KMS-11 (cell line): ENCODE measurements around the gene ZSCAN21.

Source experiments
- H2AFZ ChIP-seq: fragments of 200-600 bp; sonication (generic); 2 replicates; pipeline ENCODE4 v1.6.1; 2016; ENCODE audit warnings: antibody characterized with exemption, mixed run types, low read depth
- H3K27ac ChIP-seq: fragments of 200-600 bp; sonication (generic); 2 replicates; pipeline ENCODE4 v1.6.1; 2016; ENCODE audit warnings: mild to moderate bottlenecking, mixed run types
- H3K27me3 ChIP-seq: fragments of 200-600 bp; sonication (generic); 2 replicates; pipeline ENCODE4 v1.6.1; 2017; ENCODE audit warnings: mild to moderate bottlenecking, low read depth, mixed run types, moderate library complexity; ENCODE audit not compliant: insufficient read depth
- H3K36me3 ChIP-seq: fragments of 200-600 bp; sonication (generic); 2 replicates; pipeline ENCODE4 v1.6.1; 2017; ENCODE audit warnings: mild to moderate bottlenecking, mixed run types; ENCODE audit not compliant: insufficient read depth
- H3K4me1 ChIP-seq: fragments of 200-600 bp; sonication (generic); 2 replicates; pipeline ENCODE4 v1.6.1; 2016; ENCODE audit warnings: mild to moderate bottlenecking, low read depth, mixed run types; ENCODE audit not compliant: poor library complexity, severe bottlenecking
- H3K4me2 ChIP-seq: fragments of 200-600 bp; sonication (generic); 2 replicates; pipeline ENCODE4 v1.7.0; 2016; ENCODE audit warnings: mild to moderate bottlenecking, mixed run types
- H3K4me3 ChIP-seq: fragments of 200-600 bp; sonication (generic); IDR thresholded peaks from 2 replicates; pipeline ENCODE4 v1.6.1; 2017; ENCODE audit warnings: low read depth, low read length, mixed read lengths; ENCODE audit not compliant: insufficient read depth
- H3K79me2 ChIP-seq: fragments of 200-600 bp; sonication (generic); 2 replicates; pipeline ENCODE4 v1.6.1; 2016; ENCODE audit warnings: low read depth, mixed run types; ENCODE audit not compliant: insufficient read depth
- H3K9ac ChIP-seq: fragments of 200-600 bp; sonication (generic); 2 replicates; pipeline ENCODE4 v1.6.1; 2016; ENCODE audit warnings: mild to moderate bottlenecking, mixed run types
- H4K20me1 ChIP-seq: fragments of 200-600 bp; sonication (generic); 2 replicates; pipeline ENCODE4 v1.6.1; 2016; ENCODE audit warnings: mild to moderate bottlenecking, mixed run types; ENCODE audit not compliant: insufficient read depth
- TF ChIP-seq, protein P1 (sequence below): fragments of 200-600 bp; sonication (generic); conservative IDR thresholded peaks from 2 replicates; pipeline ENCODE4 v1.6.1; 2017; ENCODE audit warnings: low read depth, mild to moderate bottlenecking, antibody characterized with exemption, low read length, moderate library complexity, mixed read lengths

The ZSCAN21 gene

DNA sequence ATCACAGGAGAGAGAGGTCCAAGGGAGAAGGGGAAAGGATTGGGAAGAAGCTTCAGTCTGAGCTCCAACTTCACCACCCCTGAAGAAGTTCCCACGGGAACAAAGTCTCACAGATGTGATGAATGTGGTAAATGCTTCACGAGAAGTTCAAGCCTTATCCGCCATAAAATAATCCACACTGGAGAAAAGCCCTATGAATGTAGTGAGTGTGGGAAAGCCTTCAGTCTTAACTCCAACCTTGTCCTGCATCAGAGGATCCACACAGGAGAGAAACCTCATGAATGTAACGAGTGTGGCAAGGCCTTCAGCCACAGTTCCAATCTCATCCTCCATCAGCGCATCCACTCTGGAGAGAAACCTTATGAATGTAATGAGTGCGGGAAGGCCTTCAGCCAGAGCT, 16.0 kb upstream of the ZSCAN21 start:
- Histone ChIP-seq H3K9ac (no peak overlapping the region), H2AFZ (no peak overlapping the region), H3K27me3 (no peaks in the 10 kb centered on the region), H3K79me2 (no peaks in the 10 kb centered on the region), H3K4me3 (no peak overlapping the region), H3K36me3 (no peaks in the 10 kb centered on the region), H4K20me1 (no peaks in the 10 kb centered on the region), H3K27ac (no peak overlapping the region), H3K4me2 (no peak overlapping the region), H3K4me1 (no peaks in the 10 kb centered on the region)
- TF ChIP-seq, protein P1, sequence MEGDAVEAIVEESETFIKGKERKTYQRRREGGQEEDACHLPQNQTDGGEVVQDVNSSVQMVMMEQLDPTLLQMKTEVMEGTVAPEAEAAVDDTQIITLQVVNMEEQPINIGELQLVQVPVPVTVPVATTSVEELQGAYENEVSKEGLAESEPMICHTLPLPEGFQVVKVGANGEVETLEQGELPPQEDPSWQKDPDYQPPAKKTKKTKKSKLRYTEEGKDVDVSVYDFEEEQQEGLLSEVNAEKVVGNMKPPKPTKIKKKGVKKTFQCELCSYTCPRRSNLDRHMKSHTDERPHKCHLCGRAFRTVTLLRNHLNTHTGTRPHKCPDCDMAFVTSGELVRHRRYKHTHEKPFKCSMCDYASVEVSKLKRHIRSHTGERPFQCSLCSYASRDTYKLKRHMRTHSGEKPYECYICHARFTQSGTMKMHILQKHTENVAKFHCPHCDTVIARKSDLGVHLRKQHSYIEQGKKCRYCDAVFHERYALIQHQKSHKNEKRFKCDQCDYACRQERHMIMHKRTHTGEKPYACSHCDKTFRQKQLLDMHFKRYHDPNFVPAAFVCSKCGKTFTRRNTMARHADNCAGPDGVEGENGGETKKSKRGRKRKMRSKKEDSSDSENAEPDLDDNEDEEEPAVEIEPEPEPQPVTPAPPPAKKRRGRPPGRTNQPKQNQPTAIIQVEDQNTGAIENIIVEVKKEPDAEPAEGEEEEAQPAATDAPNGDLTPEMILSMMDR = no peak

DNA sequence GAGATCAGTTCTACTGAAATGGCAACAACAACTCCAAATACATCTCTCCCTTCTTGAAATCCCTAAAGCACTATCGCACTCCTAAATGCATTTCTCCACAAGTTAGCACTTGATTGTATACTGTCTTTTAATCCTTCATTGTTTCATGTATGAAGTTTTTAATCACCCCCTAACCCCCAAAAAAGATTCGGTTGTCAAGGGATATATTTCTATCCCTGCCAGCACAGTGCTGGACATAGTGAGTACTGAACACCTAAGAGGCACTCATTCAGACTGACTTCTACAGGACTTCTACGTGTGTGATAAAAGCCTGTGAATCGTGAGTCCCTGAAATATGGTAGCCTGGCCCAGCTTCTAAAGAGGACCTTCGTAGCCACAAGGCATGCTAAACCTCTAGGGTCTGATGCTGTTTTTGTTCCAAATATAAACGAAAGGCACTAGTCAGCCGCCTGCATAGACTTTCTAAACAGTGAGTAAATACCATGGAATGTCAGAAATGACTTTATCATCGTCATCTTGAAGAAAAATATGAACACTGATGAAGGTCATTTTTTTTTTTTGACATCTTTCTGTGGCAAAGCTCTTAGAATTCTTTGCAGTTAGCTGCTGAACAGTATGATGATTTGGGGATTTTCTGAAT, 14.6 kb upstream of the ZSCAN21 start:
- no peaks in the 10 kb centered on the region for H3K36me3 ChIP-seq
- TF ChIP-seq, protein P1 = no peak
- H3K9ac ChIP-seq = no peak overlapping the region
- H3K27ac ChIP-seq = no peak overlapping the region
- H3K4me1 ChIP-seq = no peaks in the 10 kb centered on the region
- H3K27me3 ChIP-seq = no peaks in the 10 kb centered on the region
- H2AFZ ChIP-seq = no peak overlapping the region
- no peaks in the 10 kb centered on the region for H3K79me2 ChIP-seq
- no peak overlapping the region for H3K4me3 ChIP-seq
- H3K4me2 ChIP-seq = no peak overlapping the region
- no peaks in the 10 kb centered on the region for H4K20me1 ChIP-seq

DNA sequence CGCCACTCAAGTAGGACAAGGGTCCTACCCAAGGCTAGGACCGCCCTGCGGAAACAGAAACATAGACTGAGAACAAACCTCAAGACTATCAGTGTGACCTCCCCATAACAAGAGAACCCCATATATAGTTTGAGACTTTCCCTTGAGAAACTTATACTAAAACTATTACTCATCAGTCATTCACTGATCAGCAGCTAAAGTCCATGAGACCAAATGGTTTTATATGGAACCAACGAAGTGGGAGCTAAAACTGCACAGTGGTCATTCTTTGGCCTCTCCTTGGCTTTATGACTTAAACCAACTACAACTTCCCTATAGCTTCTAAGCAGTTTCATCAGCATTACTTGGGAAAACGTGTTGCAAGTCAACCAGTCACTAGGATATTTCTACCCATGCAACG, 13.7 kb upstream of the ZSCAN21 start:
- Histone ChIP-seq H3K4me2 (no peak overlapping the region), H3K4me3 (no peak overlapping the region), H3K27ac (no peak overlapping the region), H3K9ac (no peak overlapping the region), H3K79me2 (no peaks in the 10 kb centered on the region), H3K36me3 (no peaks in the 10 kb centered on the region), H3K27me3 (no peaks in the 10 kb centered on the region), H2AFZ (no peak overlapping the region), H4K20me1 (no peaks in the 10 kb centered on the region), H3K4me1 (no peaks in the 10 kb centered on the region)
- TF ChIP-seq, protein P1 = no peak

DNA sequence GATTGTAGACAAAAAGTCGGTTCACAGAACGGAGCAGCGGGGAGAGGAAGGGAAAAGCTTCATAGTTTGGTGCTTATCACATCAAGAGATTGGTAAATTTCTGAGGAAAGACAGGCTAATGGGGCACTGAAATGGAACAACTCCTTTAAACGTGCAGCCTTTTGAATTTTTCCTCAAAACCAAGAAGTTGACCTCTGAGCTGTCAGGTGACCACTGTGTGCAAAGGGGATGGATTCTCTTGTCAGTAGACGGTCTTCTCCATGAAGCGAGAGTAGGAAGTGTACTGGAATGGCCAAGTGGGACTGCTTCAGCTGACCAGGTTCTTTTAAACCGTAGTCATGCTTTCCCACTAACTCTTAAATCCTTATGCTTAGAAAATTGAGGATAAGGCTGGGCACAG, 11.2 kb upstream of the ZSCAN21 start:
- Histone ChIP-seq H3K9ac (no peak overlapping the region), H3K27ac (no peak overlapping the region), H3K4me3 (no peak overlapping the region), H2AFZ (no peak overlapping the region), H3K27me3 (no peaks in the 10 kb centered on the region), H3K4me2 (no peak overlapping the region), H3K79me2 (no peaks in the 10 kb centered on the region), H4K20me1 (no peaks in the 10 kb centered on the region), H3K4me1 (no peaks in the 10 kb centered on the region), H3K36me3 (no peaks in the 10 kb centered on the region)
- TF ChIP-seq, protein P1 = no peak
